Measurements from ENCODE around the gene SLC4A11.
"Not testable (repeated sequence)": the region's sequence is repeated elsewhere in the genome, so short reads cannot be mapped to it uniquely, and the experiment has no call there.

The SLC4A11 gene

DNA sequence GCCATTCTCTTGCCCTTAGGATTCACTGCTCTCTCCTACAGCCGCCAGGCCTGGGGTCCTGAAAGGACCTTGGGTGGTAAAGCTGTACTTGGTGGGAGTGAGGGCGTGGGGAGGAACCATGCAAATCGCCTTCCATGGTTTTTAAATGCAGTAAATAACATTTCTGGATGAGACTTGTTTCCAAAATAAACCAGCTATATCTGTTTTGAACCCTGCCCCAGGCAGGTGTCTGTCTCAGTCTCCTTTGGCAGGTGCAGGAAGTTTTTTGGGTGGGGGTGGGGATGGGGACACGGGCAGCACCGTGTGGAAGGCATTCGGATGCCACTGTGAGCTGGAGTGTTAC lies 15.4 kb downstream of the SLC4A11 start:
- DNase-seq (ENCODE audit: insufficient read length, low spot score) (no peak), FAIRE-seq (no peak)
- TF ChIP-seq, protein P1, sequence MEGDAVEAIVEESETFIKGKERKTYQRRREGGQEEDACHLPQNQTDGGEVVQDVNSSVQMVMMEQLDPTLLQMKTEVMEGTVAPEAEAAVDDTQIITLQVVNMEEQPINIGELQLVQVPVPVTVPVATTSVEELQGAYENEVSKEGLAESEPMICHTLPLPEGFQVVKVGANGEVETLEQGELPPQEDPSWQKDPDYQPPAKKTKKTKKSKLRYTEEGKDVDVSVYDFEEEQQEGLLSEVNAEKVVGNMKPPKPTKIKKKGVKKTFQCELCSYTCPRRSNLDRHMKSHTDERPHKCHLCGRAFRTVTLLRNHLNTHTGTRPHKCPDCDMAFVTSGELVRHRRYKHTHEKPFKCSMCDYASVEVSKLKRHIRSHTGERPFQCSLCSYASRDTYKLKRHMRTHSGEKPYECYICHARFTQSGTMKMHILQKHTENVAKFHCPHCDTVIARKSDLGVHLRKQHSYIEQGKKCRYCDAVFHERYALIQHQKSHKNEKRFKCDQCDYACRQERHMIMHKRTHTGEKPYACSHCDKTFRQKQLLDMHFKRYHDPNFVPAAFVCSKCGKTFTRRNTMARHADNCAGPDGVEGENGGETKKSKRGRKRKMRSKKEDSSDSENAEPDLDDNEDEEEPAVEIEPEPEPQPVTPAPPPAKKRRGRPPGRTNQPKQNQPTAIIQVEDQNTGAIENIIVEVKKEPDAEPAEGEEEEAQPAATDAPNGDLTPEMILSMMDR (IDR thresholded peaks at IDR 0.05; ENCODE audit: insufficient read depth, missing control alignments) = no peak

DNA sequence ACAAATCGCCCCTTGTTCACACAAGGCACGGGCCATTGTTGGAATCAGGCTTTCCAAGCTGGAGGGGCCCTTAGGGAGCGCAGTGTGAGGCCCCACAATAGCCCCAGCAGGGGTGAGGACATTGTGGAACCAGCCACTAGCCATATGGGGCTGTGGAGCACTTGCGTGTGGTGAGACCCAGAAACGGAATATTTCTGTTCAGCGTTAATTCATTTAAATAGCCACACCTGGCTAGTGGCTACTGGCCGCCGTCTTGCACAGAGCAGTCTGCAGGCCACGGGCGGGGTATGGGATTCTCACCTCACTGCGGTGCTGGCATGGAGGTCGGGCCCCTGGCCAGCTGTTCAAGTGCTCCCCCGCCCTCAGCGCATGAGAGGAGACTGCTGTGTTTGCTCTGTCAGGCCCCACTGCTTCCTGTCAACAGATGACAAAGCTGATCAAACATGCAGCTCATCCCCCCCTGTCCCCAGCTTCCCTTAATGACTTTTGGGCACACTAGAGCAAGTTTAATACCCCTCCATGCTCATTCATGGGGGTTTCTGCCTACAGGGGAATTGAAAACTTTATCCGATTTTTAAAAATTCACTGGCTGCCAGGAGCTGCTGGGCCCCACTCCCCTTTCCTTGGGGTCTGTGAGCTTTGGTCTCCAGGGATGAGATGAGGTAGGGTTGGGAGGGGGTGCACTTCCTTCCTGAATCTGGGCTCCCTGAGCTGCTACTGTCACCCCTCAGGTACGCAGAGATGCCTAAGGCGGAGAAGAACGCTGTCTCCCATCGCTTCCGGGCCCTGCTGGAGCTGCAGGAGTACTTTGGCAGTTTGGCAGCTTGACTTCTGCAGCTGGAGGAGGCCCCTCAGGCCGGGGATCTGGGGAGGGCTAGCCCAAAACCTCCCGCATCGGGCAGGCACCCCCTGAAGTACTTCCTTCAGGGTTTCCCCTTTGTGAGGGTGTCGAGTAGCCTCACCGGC lies 16.1 kb downstream of the SLC4A11 start:
- TF ChIP-seq, protein P1 (IDR thresholded peaks at IDR 0.05; ENCODE audit: insufficient read depth, missing control alignments) = no peak
- DNase-seq (ENCODE audit: insufficient read length, low spot score) (no peak), FAIRE-seq (no peak)

DNA sequence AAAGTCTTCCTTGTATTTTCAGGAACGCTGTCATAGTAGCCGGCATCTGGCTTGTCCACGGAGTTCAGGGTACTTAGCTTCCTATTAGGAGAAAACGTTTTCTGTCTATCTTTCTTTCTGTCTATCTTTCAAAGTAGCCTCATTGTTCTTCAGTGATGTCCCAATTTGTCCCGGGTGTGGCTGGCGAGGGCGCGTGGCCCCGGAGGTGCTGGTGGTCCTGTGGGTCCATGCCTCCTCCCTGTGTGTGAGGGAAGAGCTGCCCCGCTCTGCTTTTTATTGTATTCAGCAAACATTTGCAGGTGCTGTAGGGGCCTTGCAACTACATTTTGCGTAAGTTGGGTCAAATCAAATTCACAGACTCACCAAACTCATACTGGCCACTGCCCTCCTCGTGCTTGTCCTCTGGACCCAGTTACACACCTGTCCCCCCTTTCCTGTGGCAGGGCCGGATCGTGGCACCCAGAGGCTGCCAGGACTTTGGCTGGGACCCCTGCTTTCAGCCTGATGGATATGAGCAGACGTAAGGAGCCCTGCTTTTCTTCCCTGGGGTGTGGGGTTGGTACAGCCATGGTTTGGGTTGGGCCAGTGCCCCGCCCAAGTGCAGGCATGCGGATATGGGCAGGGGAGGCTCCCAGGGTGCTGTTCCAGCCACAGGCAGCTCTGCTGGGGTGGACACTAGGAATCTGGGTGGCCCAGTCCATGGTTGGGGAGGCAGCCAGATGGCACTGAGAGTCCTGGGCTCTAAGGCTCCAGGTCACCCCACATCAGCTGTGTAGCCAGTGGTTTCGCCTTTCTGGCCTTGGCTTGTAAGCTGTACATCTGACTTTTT lies 17.4 kb downstream of the SLC4A11 start:
- FAIRE-seq (no peak), DNase-seq (ENCODE audit: insufficient read length, low spot score) (no peak)
- TF ChIP-seq, protein P1 (IDR thresholded peaks at IDR 0.05; ENCODE audit: insufficient read depth, missing control alignments) = no peak

DNA sequence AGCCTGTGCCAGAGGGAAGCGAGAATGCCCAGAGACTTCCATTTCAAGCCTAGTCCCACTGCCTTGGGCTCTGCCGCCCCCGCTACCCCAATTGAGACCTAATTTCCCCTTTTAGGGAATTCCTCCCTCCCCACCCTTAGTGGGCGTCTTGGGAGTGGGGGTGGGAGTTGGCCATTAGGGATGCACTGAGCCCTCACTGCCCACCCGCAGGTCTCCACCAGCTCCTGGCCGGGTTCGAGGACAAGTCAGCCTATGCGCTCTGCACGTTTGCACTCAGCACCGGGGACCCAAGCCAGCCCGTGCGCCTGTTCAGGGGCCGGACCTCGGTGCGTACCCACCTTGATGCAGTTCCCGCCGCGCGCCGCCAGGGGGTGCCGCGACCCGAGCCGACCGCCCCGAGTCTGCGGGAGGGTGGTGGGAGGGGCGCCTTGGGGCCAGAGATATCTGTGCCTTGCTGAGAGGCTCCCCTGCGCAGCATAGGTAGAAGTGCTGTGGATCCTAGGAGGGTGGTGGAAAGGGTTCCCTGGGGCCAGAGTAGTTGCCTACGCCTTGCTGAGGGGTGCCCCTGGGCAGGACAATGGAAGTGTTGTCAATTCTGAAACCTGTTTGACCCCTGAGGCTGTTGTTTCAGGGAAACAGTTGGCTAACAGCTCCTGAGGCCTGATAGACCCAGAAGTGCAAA lies 20.5 kb downstream of the SLC4A11 start:
- DNase-seq (ENCODE audit: insufficient read length, low spot score) = peak; percentile 50
- no peak for FAIRE-seq
- TF ChIP-seq, protein P1 (IDR thresholded peaks at IDR 0.05; ENCODE audit: insufficient read depth, missing control alignments) = peak; percentile 62

DNA sequence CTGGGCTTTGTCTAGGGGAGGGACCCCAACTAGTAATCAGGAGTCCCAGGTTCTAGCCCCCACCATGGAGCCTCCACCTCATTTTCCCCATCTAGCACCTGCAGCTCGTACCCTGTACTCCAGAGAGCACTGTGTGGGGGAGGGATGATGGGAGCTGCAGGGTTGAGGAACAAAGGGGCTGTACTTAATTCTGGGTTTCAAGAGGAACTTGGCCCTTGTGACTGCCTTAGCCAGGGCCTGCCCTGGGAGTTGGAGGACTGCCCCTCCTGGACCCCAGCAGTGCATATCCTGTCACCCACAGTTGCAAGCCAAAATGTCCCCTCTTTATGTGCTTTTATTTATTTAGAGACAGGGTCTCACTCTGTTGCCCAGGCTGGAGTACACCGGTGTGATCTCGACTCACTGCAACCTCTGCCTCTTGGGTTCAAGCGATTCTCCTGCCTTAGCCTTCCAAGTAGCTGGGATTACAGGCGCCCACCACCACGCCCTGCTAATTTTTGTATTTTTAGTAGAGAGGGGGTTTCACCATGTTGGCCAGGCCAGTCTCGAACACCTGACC lies 23.6 kb downstream of the SLC4A11 start:
- not testable (repeated sequence) for DNase-seq (ENCODE audit: insufficient read length, low spot score); FAIRE-seq

DNA sequence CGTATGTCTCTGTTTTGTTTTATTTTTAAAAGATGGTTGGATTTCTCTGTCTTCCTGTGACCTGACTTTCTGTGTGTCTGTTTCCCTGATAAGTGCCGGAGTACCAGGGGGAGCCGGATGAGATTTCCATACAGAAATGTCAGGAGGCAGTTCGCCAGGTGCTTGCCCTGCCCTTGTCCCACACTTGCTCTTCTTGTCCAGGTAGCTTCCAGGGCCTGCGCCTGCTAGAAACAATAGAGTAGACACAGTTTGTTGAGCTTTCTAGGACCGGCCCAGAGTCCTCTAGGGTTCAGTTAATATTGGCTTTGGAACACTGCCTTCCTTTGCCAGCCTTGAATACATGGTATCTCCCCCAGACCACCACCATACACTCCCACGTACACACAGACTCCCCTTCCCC lies 25.8 kb downstream of the SLC4A11 start:
- no peak for FAIRE-seq
- TF ChIP-seq, protein P1 (IDR thresholded peaks at IDR 0.05; ENCODE audit: insufficient read depth, missing control alignments) = no peak
- DNase-seq (ENCODE audit: insufficient read length, low spot score) = no peak

DNA sequence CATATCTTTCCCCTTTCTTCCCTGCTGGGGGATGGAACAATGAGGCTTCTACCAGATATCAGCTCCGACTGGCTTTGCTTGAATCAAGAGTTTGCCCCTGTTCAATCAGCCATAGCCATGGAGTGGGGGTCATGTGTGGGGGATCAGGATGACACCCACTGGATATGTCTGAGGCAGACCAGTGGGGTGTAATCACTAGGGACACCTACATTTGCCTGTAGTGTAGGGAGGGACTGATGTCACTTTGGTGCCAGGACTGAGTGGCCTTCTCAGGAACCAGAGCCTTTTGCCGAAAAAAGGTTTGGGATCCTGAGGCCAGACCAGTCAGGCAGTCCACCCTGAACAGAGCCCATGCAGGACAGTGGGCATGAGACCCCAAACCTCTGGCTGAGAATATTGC lies 28.6 kb downstream of the SLC4A11 start:
- FAIRE-seq = no peak
- DNase-seq (ENCODE audit: insufficient read length, low spot score) = no peak
- TF ChIP-seq, protein P1 (IDR thresholded peaks at IDR 0.05; ENCODE audit: insufficient read depth, missing control alignments) = no peak
